GM19397 (cell line): ENCODE measurements around the gene ADAM12.

ENCODE experiments used
- ATAC-seq: cut with Tn5 transposase; IDR thresholded peaks from one replicate; pipeline ENCODE4 v1.9.1; 2021; ENCODE audit warnings: mild to moderate bottlenecking, moderate library complexity; ENCODE audit not compliant: unreplicated experiment

The ADAM12 gene

DNA sequence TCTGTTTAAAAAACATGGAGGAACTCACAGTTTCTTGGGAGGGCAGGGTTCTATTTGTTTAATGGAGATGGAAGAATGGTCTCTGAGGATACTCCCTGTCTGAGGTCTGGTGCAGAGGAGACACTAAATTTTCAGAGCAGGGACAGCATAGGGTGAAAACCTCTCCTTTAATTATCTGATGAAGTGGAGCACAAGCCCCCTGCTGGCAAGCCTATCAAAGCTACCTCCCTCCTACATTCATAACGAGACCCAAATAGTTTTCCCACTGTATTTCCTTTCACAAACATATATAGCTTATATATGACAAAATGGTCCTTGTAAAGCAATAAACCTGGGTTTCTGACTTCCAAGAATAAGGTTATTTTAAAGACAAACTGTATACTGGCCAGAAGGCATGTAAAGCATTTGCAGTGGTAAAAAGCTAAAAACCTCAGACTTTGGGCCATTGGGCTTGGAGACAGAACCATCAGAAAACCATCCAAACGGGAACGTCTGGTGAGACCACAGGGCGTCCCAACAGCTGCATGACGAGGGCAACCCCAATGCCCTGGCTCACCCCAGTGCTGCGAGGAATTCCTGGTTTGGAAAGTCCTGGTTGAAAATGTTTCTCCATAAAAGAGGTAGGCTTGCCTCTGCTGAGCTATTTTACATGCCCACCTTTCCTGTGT lies 290.6 kb downstream of the ADAM12 start:
- no peak for ATAC-seq

GRCh38 chr10:126094537-126094936 lies 293.7 kb downstream of the ADAM12 start:
- ATAC-seq = no peak

DNA sequence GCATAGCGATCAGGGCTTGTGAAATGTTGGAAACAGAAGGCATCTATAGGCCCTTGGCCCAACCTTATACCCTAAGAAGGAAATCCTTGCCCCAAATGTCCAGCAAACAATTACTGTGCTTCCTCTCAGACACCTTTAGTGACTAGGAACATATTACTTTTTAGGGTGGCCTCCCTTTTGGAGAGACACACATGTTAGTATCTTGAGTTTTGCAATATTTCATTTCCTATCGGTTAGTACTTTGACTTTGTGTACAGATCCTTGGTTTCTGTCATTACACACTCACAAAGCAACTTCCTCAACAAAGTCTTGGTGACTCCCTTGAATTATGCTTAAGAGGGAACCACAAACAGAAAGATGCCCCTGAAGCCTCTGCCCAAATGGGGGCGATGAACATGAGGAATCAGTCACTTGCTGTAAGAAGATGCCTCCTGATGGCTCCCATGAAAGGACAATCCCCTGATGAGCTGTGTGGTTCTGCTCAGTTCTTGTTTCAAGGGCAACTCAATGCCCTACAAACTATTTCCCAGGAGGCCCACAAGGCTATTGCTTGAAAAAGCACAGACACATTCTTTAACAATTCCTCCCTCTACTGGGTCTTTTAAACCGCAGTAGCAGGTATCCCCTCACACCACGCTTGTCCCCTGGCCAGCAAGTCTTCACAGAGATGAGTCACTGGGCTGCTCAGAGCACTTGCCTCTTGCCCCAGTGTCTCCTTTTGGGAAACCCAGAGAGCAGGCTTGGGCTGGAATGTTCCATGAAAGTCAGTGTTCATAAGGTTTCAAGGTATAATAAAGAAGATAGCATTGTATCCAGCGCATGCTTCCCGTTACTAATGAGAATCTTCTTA lies 295.7 kb downstream of the ADAM12 start:
- no peak for ATAC-seq

DNA sequence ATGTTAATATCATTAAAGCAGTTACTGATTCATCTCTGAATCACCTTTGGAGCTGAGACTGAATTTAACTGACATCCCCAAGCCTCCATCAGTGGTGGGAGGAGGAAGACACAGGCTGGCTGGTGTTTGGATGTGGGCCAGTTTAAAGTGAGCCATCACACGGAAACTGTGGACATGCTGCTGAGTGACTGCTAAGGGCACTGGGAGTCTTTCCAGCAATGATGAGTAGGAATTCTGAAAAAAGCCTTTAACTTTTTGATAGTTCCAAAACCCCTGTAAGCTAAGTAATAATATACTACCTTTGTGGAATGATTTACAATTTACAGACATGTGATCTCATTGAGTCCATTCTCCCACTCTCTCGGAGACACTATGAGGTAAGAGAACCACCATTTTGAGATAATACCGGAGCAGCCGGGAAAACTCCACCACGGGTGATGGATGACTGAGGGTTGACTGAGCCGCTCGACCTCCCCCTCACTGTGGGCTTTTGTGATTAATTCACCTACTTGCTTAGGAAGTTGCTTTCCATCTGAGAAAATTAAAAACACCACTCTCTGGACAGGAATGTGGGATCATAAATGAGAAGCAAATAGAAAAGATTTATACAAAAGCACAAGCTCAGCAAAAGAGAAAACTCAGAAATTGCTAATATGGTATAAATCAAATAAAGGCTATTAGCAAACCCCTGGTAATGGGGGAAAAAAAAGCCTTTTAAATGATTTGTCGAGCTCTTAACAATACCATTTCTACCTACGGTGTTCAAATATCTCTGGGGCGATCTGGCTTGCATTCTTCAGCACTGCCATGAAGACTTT lies 297.2 kb downstream of the ADAM12 start:
- ATAC-seq = no peak

GRCh38 chr10:126090443-126090842 lies 297.8 kb downstream of the ADAM12 start:
- ATAC-seq = no peak

DNA sequence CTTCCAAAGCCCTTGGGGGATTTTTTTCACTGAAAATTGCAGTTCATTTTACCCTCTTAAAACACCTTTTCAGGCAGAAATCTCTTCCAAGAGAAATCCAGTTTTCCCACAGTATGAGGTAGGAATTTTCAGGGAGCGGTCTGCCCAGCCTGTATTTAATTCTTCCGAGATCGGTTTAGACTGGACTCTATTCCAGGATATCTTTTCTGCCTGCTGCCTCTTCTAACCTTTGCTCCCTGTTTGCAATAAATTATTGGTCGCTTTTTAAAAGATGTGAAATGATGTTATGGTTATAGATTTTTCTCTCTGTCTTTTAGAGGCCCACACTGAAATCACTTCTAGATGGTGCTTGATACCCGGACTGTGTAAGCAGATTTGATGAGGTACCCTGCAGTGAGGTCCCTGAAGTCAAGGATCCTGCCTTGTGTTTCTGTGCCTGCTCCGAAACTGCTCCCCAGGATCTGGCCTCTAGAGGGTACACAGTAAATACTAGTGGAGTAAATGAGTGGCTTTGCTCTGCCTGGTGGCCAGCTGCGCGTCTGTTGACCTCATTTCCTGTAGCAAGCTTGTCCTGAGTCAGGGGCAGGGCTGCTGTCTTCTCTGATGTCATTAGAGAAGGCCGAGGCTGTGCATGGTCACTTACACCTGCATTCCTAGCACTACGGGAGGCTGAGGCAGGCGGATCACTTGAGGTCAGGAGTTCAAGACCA lies 300.3 kb downstream of the ADAM12 start:
- ATAC-seq = no peak

DNA sequence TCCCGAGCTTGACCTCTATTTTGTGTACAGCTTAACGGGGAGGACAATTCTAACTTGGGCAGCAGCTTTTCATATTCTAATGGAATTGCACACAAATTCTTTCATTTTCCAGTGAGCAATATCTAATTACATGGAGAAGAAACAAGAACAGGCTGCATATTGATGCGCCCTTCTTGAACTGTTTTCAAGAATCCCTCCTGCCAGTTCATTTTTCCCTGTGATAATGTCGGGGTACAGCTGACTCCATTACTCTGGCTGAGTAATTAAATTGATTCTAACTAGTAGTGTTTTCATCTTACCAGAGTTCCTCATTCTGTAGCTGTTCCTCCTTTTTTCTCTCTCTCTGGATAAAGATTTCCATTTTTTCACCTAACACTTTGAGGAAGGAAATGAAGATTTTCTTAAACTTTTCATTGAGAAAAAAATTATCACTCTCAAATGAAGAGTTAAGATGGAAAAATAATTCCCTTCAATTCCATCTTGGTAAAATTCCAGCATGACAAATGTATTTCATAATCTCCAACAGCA lies 301.1 kb downstream of the ADAM12 start:
- ATAC-seq = no peak

- no peak for ATAC-seq
Observed at GRCh38 chr10:126085806-126086205, 302.5 kb downstream of the ADAM12 start.

GRCh38 chr10:126084369-126084768 lies 303.9 kb downstream of the ADAM12 start:
- no peak for ATAC-seq

DNA sequence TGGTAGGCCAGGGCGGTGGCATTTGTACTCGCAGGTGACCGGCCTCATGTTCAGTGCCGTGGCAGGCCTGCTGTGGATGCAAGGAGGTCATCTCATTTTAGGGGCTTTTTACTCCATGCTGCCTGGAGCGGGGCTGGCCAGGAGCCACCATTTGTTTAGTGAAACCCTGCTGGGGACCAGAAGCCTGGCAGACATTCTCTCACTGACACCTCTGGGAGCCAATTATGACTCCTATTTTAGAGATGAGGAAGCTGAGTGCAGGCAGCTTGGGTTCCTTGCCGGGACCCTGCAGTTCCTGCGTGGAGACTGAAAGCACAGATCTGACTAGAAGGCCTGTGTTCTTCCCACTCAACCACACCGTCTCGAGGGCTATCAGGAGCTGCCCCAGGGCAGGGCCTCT lies 305.3 kb downstream of the ADAM12 start:
- ATAC-seq = no peak

- ATAC-seq = no peak
Observed at GRCh38 chr10:126081841-126082466, 306.3 kb downstream of the ADAM12 start.

DNA sequence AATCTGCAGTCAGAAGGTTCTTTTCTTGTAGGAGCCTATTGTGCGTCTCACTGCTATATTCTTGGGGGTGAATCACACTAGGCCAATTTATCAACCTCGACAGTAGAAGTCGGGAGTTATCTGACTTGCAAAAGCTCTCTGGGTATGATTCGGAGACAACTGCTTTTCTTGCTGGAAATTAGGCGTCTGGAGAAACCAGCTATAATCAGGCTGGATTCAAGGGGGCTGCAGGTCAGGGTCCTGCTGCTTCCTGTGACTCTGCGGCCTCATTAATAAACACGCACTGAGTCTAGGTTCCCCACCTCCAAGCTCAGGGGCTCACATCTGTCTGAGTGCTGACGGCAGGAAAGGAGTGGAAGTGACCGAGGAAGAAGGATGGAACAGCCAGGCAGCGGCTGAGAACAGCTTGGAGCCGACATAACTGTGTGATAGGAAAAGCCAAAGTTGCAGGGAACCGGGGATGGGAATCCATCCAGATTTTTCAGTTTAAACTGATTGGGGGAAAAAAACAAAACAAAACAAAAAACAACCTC lies 307.3 kb downstream of the ADAM12 start:
- ATAC-seq = no peak

DNA sequence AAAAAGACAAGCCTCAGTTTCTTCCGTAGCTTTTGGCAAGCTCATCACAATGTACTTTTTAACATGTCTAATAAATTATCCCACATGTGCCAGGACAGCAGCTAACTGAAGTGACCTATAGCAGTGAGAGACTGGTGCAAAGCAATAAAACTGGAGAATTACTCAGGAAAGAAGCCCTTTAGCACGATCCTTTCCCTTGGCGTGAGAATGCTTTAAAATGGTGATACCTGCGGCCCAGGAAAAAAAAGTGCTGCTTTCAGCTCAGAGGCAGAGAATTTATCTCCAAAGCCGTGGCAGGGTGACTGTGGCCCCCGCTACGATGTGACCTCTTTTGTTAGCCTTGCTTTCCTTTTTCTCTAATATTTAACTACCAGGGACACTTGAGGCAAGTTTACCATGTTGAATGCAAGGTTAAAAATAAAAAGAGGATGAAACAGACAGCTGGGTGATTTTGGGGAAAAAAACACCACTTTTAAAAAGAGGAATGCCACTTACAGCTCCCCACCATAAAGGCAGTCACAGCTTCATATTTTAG lies 307.9 kb downstream of the ADAM12 start:
- ATAC-seq = no peak

DNA sequence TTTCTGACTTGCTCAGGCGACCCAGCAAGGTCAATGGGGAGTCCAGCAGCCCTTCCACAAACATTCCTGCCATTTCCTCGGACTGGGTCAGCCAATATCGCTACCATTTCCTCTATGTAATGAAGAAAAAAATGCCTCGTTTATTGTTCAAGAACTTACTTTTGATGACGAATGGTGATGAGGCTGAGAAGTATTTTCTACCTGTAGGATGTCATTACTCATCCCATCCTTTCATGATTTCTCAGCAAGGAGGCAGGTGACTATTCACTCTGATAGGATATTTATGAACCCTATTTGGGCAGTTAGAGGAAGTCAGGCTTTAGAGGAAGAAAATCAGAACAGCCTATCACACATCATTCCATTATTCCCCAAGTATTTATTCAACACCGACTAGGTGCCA lies 313.3 kb downstream of the ADAM12 start:
- ATAC-seq = no peak

DNA sequence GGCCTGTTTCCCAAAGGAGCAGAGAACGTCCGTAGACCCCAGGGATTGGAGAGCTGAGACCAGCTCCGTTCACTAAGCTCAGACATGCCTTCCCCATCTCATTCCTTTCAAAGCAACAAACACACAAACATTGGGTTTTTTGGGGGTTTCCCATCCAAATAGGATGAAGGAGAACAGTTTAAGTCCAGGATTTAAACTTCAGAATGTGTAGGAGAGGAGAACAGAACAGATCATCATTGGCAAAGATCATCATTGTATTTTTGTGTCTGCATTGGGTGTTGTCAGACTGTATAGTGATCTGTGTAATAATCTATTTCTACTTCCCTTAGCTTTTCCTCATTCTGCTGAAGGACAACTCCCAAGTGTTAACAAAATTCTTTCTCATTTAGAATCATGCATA lies 314.0 kb downstream of the ADAM12 start:
- no peak for ATAC-seq

- ATAC-seq = no peak
Observed at GRCh38 chr10:126073606-126074005, 314.7 kb downstream of the ADAM12 start.

DNA sequence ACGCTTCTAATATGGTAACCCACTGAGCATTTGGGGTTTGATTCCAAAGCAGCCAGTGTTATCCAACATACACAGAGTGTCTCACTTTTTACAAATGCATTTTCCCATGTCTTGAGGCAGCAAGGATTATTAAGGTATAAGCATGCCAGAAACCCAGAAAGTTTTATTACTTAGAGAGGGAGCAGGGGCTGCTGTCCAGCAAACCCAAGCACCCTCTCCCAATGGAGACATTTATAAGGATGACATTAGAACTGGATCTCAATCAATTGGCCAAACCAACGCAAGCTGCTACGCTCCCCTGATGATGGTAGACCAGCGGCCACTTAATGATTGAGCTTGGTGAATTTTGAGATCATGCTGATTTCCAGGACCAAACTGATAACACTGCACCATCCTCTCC lies 315.7 kb downstream of the ADAM12 start:
- no peak for ATAC-seq

DNA sequence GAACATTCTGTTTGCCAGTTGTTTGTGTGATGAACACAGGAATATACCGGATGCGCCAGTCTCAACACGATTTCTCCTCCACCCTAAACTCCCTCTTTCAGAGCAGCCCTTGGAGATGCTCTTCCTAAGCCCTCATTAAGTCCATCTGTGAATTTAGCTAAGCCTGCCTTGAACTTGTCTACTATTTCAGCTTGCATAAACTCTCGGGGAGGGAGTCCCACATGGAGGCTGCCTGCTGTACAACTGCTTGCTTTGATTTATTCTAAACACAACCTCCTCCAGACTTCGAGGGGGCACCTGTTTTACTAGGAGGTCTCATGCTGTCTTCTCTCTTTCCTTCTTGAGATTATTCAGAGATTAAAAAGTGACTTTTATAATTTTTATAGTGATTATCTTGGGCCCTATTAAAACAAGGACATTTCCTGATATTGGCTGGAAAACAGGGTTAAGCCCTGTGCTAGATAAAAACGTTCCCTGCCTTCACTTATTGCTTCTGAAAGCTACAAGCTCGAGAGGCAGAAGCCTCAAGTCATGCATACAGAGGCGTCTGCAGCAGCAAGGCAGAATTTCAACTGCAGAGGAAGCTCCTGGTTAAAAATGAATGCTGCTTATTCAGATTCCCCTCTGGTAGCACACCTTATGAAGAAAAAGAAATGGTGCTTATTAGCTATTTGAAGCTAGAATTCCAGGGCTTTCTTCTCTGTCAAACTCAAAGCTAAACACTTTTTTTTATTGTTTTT lies 317.6 kb downstream of the ADAM12 start:
- ATAC-seq = no peak

DNA sequence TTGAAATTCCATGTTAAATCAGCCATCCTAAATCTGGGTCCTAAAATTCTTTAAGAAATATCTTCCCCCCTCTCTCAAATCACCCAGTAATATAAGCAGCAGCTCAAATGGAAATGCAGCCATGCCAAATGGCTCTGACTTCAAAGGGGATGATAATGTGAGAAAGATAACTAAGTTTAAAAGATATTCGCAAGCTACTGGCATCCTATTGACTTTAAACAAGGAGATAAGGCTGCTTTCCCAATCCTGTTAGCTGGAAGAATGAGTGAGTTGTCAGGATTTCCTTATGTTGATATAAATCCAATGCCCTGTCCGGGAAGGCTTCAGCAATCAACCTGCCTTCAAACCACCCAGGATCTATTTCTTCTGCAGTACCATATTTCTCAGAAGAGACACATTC lies 320.0 kb downstream of the ADAM12 start:
- no peak for ATAC-seq
